Tibial nerve (tissue), 4 donors: ENCODE measurements around the gene AP1M2. TPM values are rescaled to one million over a fixed set of nuclear protein-coding genes. Genes with fewer than 3 reads are reported as not detected.
A peak's percentile ranks its signal among the peaks of the same experiment; 100 is the strongest.

Experiments used
- DNase-seq, 2 donors: peaks; one replicate each; pipeline ENCODE4 v3.0.0-alpha.2; 2019; ENCODE audit warnings: low spot score in 2 of 2
- H3K27ac ChIP-seq, 4 donors: fragments of 200-600 bp; sonication (generic) in 3 of 4; one replicate each; pipeline ENCODE4 v1.5.1; 2017 to 2019; ENCODE audit warnings: mild to moderate bottlenecking in 1 of 4
- H3K27me3 ChIP-seq, 2 donors: fragments of 200-600 bp; sonication (generic) in 1 of 2; one replicate each; pipeline versions ENCODE4 v1.5.1 to v1.6.0; 2017 to 2019
- H3K36me3 ChIP-seq, 3 donors: fragments of 200-600 bp; sonication (generic); one replicate each; pipeline ENCODE4 v1.5.1; 2018 to 2019
- H3K4me1 ChIP-seq, 4 donors: fragments of 200-600 bp; sonication (generic) in 3 of 4; one replicate each; pipeline ENCODE4 v1.5.1; 2017 to 2019
- H3K4me3 ChIP-seq, 4 donors: fragments of 200-600 bp; sonication (generic) in 3 of 4; one replicate each; pipeline ENCODE4 v1.5.1; 2017 to 2019; ENCODE audit warnings: mild to moderate bottlenecking in 1 of 4, moderate library complexity in 1 of 4
- H3K9me3 ChIP-seq, 4 donors: fragments of 200-600 bp; sonication (generic) in 3 of 4; one replicate each; pipeline ENCODE4 v1.5.1; 2017 to 2019
- CTCF ChIP-seq, 5 experiments: fragments of 200-600 bp in 3 of 5; fragments of 450-650 bp in 2 of 5; sonication (generic) in 3 of 5; IDR thresholded peaks; one replicate each; pipeline ENCODE4 v1.5.1; 2016 to 2019; ENCODE audit warnings: antibody characterized with exemption in 5 of 5, mild to moderate bottlenecking in 3 of 5, moderate library complexity in 2 of 5
- EP300 ChIP-seq, 2 donors: sonication (generic); formaldehyde crosslinking; IDR thresholded peaks; one replicate each; pipeline ENCODE4 v1.6.1; 2017; ENCODE audit warnings: antibody characterized with exemption in 2 of 2, mild to moderate bottlenecking in 1 of 2
- POLR2A ChIP-seq, 2 donors: fragments of 450-650 bp; IDR thresholded peaks; one replicate each; pipeline ENCODE4 v1.6.1; 2017; ENCODE audit warnings: antibody characterized with exemption in 2 of 2, mild to moderate bottlenecking in 2 of 2, moderate library complexity in 2 of 2
- WGBS, 2 donors: methylation state at CpG; one replicate each; pipeline ENCODE4 v1.1.5; 2018; 5-methylcytosine and 5-hydroxymethylcytosine counted together
- total RNA-seq, 4 donors: library from RNA; depleted of rRNA; stranded (reverse); fragments of >200 nt; gene quantifications; one replicate each; pipeline ENCODE4 v1.1.0, GENCODE V29; 2016

Gene AP1M2
- total RNA-seq, 4 donors from 2014 or later, result not detected

GRCh38 chr19:10593820-10594637, 6.9 kb upstream of the AP1M2 start:
- Histone ChIP-seq H3K9me3 (no peaks in the 10 kb centered on the region), H3K36me3 (no peaks in the 10 kb centered on the region), H3K4me1 (peaks cover 0 to 60% (median 26%) of the 10 kb centered on the region in 4 donors), H3K27ac (peak overlapping the region; percentile 70 to 94 (median 82)), H3K27me3 (no peaks in the 10 kb centered on the region), H3K4me3 (no peak overlapping the region)
- WGBS, 2 donors, result 38 to 49% methylated on average over 8 to 9 of the region's 9 CpGs
- DNase-seq, result peak; percentile 75 to 76
- no peak for TF ChIP-seq POLR2A (IDR thresholded peaks at IDR 0.05)
- TF ChIP-seq CTCF (IDR thresholded peaks at IDR 0.05), result no peak
- TF ChIP-seq EP300 (IDR thresholded peaks at IDR 0.05), result peak; percentile 68 to 73

- no peaks in the 10 kb centered on the region for H3K9me3 ChIP-seq
- no peak for DNase-seq
- H3K4me3 ChIP-seq, result no peak overlapping the region
- 93 to 94% methylated on average over 7 of the region's 7 CpGs for WGBS, 2 donors
- peaks cover 0 to 60% (median 26%) of the 10 kb centered on the region in 4 donors for H3K4me1 ChIP-seq
- peaks cover 0 to 8% of the 10 kb centered on the region in 2 donors for H3K27me3 ChIP-seq
- TF ChIP-seq POLR2A (IDR thresholded peaks at IDR 0.05) (no peak), EP300 (IDR thresholded peaks at IDR 0.05) (no peak)
- H3K36me3 ChIP-seq, result no peaks in the 10 kb centered on the region
- peak overlapping the region; percentile 70 to 94 (median 82) for H3K27ac ChIP-seq
Measured at GRCh38 chr19:10593148-10593547, 6.0 kb upstream of the AP1M2 start.

- DNase-seq, result no peak
- peaks cover 0 to 16% (median 0%) of the 10 kb centered on the region in 4 donors for H3K4me1 ChIP-seq
- H3K36me3 ChIP-seq, result no peaks in the 10 kb centered on the region
- H3K4me3 ChIP-seq, result no peak overlapping the region
- peaks cover 0 to 18% of the 10 kb centered on the region in 2 donors for H3K27me3 ChIP-seq
- H3K27ac ChIP-seq, result no peak overlapping the region
- no peaks in the 10 kb centered on the region for H3K9me3 ChIP-seq
- TF ChIP-seq EP300 (IDR thresholded peaks at IDR 0.05), result no peak
- no peak for TF ChIP-seq POLR2A (IDR thresholded peaks at IDR 0.05)
- no peak for TF ChIP-seq CTCF (IDR thresholded peaks at IDR 0.05)
- WGBS, 2 donors, result 69 to 70% methylated on average over 2 of the region's 2 CpGs
Measured at GRCh38 chr19:10587839-10588150, 683 bp upstream of the AP1M2 start.

- Histone ChIP-seq H3K27ac (no peak overlapping the region), H3K4me3 (no peak overlapping the region), H3K36me3 (no peaks in the 10 kb centered on the region), H3K4me1 (peaks cover 0 to 8% (median 0%) of the 10 kb centered on the region in 4 donors), H3K9me3 (no peaks in the 10 kb centered on the region), H3K27me3 (peaks cover 0 to 18% of the 10 kb centered on the region in 2 donors)
- WGBS, 2 donors, result 79 to 81% methylated on average over 6 of the region's 6 CpGs
- TF ChIP-seq CTCF (IDR thresholded peaks at IDR 0.05), result no peak
- TF ChIP-seq POLR2A (IDR thresholded peaks at IDR 0.05), result no peak
- no peak for TF ChIP-seq EP300 (IDR thresholded peaks at IDR 0.05)
- DNase-seq, result no peak
Measured at GRCh38 chr19:10586396-10586795, 716 bp downstream of the AP1M2 start.

GRCh38 chr19:10583036-10583776, 3.9 kb downstream of the AP1M2 start:
- Histone ChIP-seq H3K27ac (no peak overlapping the region), H3K4me3 (no peak overlapping the region), H3K27me3 (peaks cover 0 to 11% of the 10 kb centered on the region in 2 donors), H3K36me3 (no peaks in the 10 kb centered on the region), H3K9me3 (no peaks in the 10 kb centered on the region), H3K4me1 (peaks cover 0 to 12% (median 0%) of the 10 kb centered on the region in 4 donors)
- DNase-seq, result no peak
- TF ChIP-seq CTCF (IDR thresholded peaks at IDR 0.05) (no peak), POLR2A (IDR thresholded peaks at IDR 0.05) (no peak), EP300 (IDR thresholded peaks at IDR 0.05) (no peak)
- WGBS, 2 donors, result 83 to 96% methylated on average over 8 to 9 of the region's 9 CpGs
